ENCODE results near the gene C2CD3.
A peak's percentile ranks its signal among the peaks of the same experiment; 100 is the strongest.
"Not testable (repeated sequence)": the region's sequence is repeated elsewhere in the genome, so short reads cannot be mapped to it uniquely, and the experiment has no call there.

The C2CD3 gene

DNA sequence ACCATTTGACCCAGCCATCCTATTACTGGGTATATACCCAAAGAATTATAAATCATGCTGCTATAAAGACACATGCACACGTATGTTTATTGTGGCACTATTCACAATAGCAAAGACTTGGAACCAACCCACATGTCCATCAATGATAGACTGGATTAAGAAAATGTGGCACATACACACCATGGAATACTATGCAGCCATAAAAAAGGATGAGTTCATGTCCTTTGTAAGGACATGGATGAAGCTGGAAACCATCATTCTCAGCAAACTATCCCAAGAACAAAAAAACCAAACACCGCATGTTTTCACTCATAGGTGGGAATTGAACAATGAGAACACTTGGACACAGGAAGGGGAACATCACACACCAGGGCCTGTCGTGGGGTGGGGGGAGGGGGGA is 105.3 kb downstream of the C2CD3 start:
- H3K9me3 Mint-ChIP-seq; H3K27ac Mint-ChIP-seq (ENCODE audit: low read depth); H3K4me3 Mint-ChIP-seq; H3K27me3 Mint-ChIP-seq; DNase-seq (ENCODE audit: low spot score in 2 of 2); ATAC-seq (replicated peaks; ENCODE audit: extremely low read depth, poor library complexity, severe bottlenecking): not testable (repeated sequence)
- Mint-ChIP-seq H3K4me1 (peaks cover 18% of the 10 kb centered on the region), H3K36me3 (ENCODE audit: insufficient read depth) (peaks cover 10% of the 10 kb centered on the region)

DNA sequence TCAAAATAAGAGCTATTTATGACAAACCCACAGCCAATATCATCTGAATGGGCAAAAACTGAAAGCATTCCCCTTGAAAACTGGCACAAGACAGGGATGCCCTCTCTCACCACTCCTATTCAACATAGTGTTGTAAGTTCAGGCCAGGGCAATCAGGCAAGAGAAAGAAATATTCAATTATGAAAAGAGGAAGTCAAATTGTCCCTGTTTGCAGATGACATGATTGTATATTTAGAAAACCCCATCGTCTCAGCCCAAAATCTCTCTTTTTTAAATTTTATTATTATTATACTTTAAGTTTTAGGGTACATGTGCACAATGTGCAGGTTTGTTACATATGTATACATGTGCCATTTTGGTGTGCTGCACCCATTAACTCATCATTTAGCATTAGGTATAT is 107.2 kb downstream of the C2CD3 start:
- not testable (repeated sequence) for DNase-seq (ENCODE audit: low spot score in 2 of 2); H3K9me3 Mint-ChIP-seq; H3K27ac Mint-ChIP-seq (ENCODE audit: low read depth); H3K36me3 Mint-ChIP-seq (ENCODE audit: insufficient read depth); H3K27me3 Mint-ChIP-seq; ATAC-seq (replicated peaks; ENCODE audit: extremely low read depth, poor library complexity, severe bottlenecking); H3K4me3 Mint-ChIP-seq
- peaks cover 18% of the 10 kb centered on the region for H3K4me1 Mint-ChIP-seq

DNA sequence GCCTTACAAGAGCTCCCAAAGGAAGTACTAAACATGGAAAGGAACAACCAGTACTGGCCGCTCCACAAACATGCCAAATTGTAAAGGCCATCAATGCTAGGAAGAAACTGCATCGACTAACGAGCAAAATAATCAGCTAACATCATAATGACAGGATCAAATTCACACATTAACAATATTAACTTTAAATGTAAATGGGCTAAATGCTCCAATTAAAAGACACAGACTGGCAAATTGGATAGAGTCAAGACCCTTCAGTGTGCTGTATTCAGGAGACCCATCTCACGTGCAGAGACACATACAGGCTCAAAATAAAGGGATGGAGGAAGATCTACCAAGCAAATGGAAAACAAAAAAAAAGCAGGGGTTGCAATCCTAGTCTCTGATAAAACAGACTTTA is 109.2 kb downstream of the C2CD3 start:
- ATAC-seq (replicated peaks; ENCODE audit: extremely low read depth, poor library complexity, severe bottlenecking); H3K4me3 Mint-ChIP-seq; H3K9me3 Mint-ChIP-seq; H3K27ac Mint-ChIP-seq (ENCODE audit: low read depth); DNase-seq (ENCODE audit: low spot score in 2 of 2); H3K27me3 Mint-ChIP-seq: not testable (repeated sequence)
- peaks cover 18% of the 10 kb centered on the region for H3K4me1 Mint-ChIP-seq
- H3K36me3 Mint-ChIP-seq (ENCODE audit: insufficient read depth), result peaks cover 11% of the 10 kb centered on the region

DNA sequence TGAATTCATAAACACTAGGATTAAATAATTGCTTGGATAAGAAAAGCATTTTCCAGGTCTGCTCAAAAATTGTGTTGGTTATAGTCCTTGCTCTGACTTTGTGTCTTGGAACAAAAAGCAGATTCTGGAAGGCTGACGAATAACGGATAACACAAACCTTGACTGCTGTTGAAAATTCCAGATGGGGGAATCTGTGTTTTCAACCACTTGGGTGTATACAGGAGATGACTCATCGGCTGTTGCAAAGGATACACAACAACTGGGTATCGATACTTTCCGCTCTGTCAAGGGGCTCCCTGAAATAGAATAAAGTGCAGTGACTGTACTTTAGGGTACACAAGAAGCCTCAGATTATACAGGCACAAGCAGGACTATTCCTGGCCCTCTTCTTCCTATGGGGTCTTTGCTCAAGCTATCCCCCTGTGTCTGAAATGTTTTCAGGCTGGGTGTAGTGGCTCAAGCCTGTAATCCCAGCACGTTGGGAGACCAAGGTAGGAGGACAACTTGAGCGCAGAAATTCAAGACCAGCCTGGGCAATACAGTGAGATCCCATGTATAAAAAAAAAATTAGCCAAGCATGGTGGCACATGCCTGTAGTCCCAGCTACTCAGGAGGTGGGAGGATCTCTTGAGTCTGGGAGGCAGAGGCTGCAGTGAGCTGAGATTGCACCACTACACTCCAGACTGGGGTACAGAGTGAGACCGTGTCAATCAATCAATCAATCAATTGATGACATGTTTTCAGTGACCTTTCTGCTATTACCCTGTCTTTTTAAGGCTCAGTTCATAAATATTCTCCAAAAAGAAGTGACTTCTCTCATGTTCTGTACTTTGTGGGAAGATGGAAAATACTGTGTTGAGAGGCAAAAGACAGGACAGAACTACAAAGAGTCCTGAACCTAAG is 113.3 kb downstream of the C2CD3 start:
- H3K27ac Mint-ChIP-seq (ENCODE audit: low read depth), result no peak overlapping the region
- peaks cover 9% of the 10 kb centered on the region for H3K36me3 Mint-ChIP-seq (ENCODE audit: insufficient read depth)
- H3K4me1 Mint-ChIP-seq, result peaks cover 1% of the 10 kb centered on the region
- no peak for ATAC-seq (replicated peaks; ENCODE audit: extremely low read depth, poor library complexity, severe bottlenecking)
- DNase-seq (ENCODE audit: low spot score in 2 of 2), result no peak
- no peak overlapping the region for H3K4me3 Mint-ChIP-seq
- no peaks in the 10 kb centered on the region for H3K27me3 Mint-ChIP-seq
- no peaks in the 10 kb centered on the region for H3K9me3 Mint-ChIP-seq

DNA sequence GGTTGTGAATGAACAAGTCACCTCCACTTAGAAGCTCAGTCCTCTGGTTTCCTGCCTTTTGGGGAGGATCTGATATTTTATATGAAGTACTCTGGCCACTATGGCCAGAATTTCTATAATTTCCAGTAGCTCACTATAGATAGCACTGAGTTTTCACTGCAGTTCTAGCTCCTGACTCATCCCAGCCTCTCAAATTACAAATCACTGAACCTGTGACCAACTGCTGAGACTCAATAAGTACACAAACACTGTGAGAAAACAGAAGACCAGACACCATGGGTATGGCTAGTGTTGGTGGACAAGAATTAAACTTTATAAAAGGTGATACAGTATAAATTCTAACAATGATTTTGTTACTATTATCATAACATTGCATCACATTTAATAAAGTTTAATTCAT is 114.9 kb downstream of the C2CD3 start:
- Mint-ChIP-seq H3K4me1 (no peaks in the 10 kb centered on the region), H3K27me3 (no peaks in the 10 kb centered on the region), H3K27ac (ENCODE audit: low read depth) (no peak overlapping the region), H3K36me3 (ENCODE audit: insufficient read depth) (peaks cover 9% of the 10 kb centered on the region), H3K9me3 (no peaks in the 10 kb centered on the region), H3K4me3 (no peak overlapping the region)
- DNase-seq (ENCODE audit: low spot score in 2 of 2) (no peak), ATAC-seq (replicated peaks; ENCODE audit: extremely low read depth, poor library complexity, severe bottlenecking) (no peak)

DNA sequence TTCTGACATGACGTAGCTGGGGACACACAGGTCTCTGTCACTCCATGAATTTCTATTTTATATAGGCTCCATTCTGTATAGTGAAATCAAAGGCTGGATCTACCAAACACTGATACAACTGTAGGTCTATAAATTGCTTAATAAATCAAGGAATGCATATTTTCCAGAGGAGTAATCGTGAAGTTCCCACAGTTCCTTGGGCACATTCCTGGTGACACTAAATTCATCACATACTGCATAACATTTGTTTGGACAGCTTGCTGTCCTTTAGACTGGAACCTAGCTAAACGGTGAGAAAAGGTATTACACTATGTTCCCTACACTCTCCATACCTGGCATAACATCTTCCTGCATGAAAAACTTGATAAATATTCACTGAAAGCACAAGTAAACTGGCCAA is 120.3 kb downstream of the C2CD3 start:
- H3K27me3 Mint-ChIP-seq, result no peaks in the 10 kb centered on the region
- DNase-seq (ENCODE audit: low spot score in 2 of 2) (no peak), ATAC-seq (replicated peaks; ENCODE audit: extremely low read depth, poor library complexity, severe bottlenecking) (no peak)
- peaks cover 10% of the 10 kb centered on the region for H3K36me3 Mint-ChIP-seq (ENCODE audit: insufficient read depth)
- H3K27ac Mint-ChIP-seq (ENCODE audit: low read depth), result no peak overlapping the region
- no peaks in the 10 kb centered on the region for H3K9me3 Mint-ChIP-seq
- no peak overlapping the region for H3K4me3 Mint-ChIP-seq
- H3K4me1 Mint-ChIP-seq, result no peaks in the 10 kb centered on the region

DNA sequence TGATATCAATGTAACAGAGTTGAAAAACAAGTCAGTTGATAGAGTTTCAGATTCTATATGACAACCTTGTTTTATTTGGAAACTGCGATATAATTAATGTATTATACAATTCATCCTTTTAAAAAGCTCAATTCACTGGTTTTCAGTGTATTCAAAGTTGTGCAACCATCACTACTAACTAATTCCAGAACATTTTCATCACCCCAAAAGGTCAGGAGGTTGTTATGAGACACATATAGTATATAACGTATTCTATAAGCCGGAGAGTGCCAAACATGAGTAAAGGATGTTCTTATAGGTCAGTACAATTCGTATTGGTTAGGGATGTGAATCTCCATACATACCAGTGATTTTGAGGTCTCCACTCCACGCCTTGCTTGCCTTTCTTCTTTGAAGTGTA is 121.8 kb downstream of the C2CD3 start:
- Mint-ChIP-seq H3K4me3 (no peak overlapping the region), H3K9me3 (no peaks in the 10 kb centered on the region), H3K27ac (ENCODE audit: low read depth) (no peak overlapping the region), H3K27me3 (no peaks in the 10 kb centered on the region), H3K4me1 (no peaks in the 10 kb centered on the region), H3K36me3 (ENCODE audit: insufficient read depth) (peaks cover 11% of the 10 kb centered on the region)
- DNase-seq (ENCODE audit: low spot score in 2 of 2) (no peak), ATAC-seq (replicated peaks; ENCODE audit: extremely low read depth, poor library complexity, severe bottlenecking) (no peak)

DNA sequence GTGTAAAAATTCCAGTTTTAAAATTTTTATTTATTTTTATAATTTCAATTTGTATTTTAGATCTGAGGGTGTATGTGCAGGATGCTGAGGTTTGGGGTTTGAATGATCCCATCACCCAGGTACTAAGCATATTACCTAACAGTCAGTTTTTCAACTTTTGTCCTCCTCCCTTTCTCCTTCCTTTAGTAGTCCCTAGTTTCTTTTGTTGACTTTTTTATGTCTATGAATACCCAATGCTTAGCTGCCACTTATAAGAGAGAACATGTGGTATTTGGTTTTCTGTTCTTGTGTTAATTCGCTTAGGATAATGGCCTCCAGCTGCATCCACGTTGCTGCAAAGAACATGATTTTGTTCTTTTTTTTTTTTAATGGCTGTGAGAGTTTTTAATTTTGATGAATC is 126.3 kb downstream of the C2CD3 start:
- Mint-ChIP-seq H3K27me3 (no peaks in the 10 kb centered on the region), H3K4me1 (no peaks in the 10 kb centered on the region), H3K36me3 (ENCODE audit: insufficient read depth) (peaks cover 27% of the 10 kb centered on the region), H3K4me3 (no peak overlapping the region), H3K9me3 (no peaks in the 10 kb centered on the region), H3K27ac (ENCODE audit: low read depth) (no peak overlapping the region)
- ATAC-seq (replicated peaks; ENCODE audit: extremely low read depth, poor library complexity, severe bottlenecking) (no peak), DNase-seq (ENCODE audit: low spot score in 2 of 2) (no peak)

DNA sequence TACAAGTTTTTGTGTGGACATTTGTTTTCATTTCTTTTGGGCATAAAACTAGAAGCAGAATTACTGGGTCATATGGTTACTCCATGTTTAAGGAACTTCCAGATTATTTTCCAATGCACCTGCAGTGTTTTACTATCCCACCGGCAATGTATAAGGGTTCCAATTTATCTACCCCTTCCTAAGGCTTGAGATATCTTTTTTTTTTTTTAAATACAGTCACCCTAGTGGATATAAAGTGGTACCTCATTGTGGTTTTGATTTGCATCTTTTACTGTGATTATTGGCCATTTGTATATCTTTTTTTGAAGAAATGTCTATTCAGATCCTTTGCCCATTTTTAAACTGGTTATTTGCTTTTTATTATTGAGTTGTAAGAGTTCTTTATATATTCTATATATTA is 127.4 kb downstream of the C2CD3 start:
- Mint-ChIP-seq H3K4me1 (no peaks in the 10 kb centered on the region), H3K36me3 (ENCODE audit: insufficient read depth) (peaks cover 28% of the 10 kb centered on the region), H3K4me3 (no peak overlapping the region), H3K27me3 (no peaks in the 10 kb centered on the region), H3K9me3 (no peaks in the 10 kb centered on the region), H3K27ac (ENCODE audit: low read depth) (no peak overlapping the region)
- no peak for ATAC-seq (replicated peaks; ENCODE audit: extremely low read depth, poor library complexity, severe bottlenecking)
- DNase-seq (ENCODE audit: low spot score in 2 of 2), result no peak

DNA sequence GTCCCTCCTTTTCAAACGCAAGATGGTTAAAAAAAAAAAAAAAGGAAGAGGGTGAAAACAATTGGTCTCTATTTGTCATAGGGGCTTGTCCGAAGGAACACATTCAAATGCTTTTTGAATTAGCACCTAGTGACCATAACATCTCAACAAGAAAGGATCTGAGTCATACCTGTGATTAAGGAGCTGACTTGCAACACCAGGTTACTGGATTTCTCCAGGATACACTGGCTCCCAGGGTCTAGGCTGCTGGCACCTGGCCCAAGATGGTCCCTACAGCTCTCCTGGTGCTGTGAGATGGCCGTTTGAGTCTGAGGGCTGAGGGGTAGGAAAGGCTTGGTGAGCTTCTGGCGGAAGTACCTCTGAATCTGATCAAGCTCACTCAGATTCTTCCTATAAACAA is 133.5 kb downstream of the C2CD3 start:
- no peak for DNase-seq (ENCODE audit: low spot score in 2 of 2)
- H3K27me3 Mint-ChIP-seq, result no peaks in the 10 kb centered on the region
- no peaks in the 10 kb centered on the region for H3K4me1 Mint-ChIP-seq
- H3K36me3 Mint-ChIP-seq (ENCODE audit: insufficient read depth), result peaks cover 25% of the 10 kb centered on the region
- no peak for ATAC-seq (replicated peaks; ENCODE audit: extremely low read depth, poor library complexity, severe bottlenecking)
- H3K9me3 Mint-ChIP-seq, result no peaks in the 10 kb centered on the region
- no peak overlapping the region for H3K27ac Mint-ChIP-seq (ENCODE audit: low read depth)
- H3K4me3 Mint-ChIP-seq, result no peak overlapping the region

DNA sequence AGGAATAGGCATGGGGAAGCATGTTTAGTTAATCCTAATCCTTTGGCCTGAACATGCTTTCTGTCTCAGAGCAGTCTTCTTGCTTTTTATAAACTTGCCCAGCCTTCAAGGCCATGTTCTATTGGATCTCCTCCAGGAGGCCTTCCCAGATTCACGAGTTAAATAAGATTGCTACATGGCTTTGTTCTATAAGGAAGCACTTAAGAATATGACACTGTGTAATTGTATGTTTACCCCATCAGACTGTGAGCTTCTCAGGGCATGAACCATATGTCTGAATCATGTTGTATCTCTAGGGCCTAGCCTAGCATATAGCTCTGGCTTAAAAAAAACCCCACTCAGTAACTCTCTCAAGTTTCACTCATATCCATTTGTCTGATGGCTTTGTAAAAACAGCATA is 135.5 kb downstream of the C2CD3 start:
- no peaks in the 10 kb centered on the region for H3K9me3 Mint-ChIP-seq
- ATAC-seq (replicated peaks; ENCODE audit: extremely low read depth, poor library complexity, severe bottlenecking) (no peak), DNase-seq (ENCODE audit: low spot score in 2 of 2) (no peak)
- H3K36me3 Mint-ChIP-seq (ENCODE audit: insufficient read depth), result peaks cover 13% of the 10 kb centered on the region
- H3K4me1 Mint-ChIP-seq, result peaks cover 14% of the 10 kb centered on the region
- H3K4me3 Mint-ChIP-seq, result no peak overlapping the region
- H3K27ac Mint-ChIP-seq (ENCODE audit: low read depth), result no peak overlapping the region
- no peaks in the 10 kb centered on the region for H3K27me3 Mint-ChIP-seq

DNA sequence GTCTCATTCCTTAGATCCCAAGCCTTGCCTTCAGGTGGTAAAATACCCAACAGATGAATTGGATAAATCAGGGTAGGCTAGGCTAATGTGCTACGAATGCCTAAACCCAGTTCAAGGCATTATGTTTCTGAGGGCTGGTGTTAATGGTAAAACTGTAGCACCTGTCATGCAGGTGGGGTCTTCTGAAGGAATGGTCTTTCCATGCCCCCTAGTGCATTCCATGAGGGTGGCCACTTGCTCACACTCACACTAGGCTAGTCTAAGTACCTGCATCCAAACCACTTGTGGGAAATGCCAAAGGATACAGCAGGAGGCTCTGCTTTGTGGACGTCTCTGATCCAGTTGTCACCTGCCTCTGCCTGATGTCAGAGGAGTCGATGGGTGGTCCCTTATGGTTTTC is 137.8 kb downstream of the C2CD3 start:
- Mint-ChIP-seq H3K27me3 (no peaks in the 10 kb centered on the region), H3K9me3 (no peaks in the 10 kb centered on the region), H3K36me3 (ENCODE audit: insufficient read depth) (peaks cover 12% of the 10 kb centered on the region), H3K4me1 (peaks cover 18% of the 10 kb centered on the region), H3K4me3 (no peak overlapping the region), H3K27ac (ENCODE audit: low read depth) (no peak overlapping the region)
- ATAC-seq (replicated peaks; ENCODE audit: extremely low read depth, poor library complexity, severe bottlenecking), result peak; percentile 54
- DNase-seq (ENCODE audit: low spot score in 2 of 2), result no peak
